Stimulated activated naive CD8-positive, alpha-beta T cell treated with anti-CD3 and anti-CD28 coated beads, Interleukin-15, amount 100 ng/mL, for 72 hours (primary cell): ENCODE data around the gene MAD1L1.

Source experiments
- ATAC-seq: fragments of 150-1000 bp; cut with Tn5 transposase; 2 replicates; pipeline ENCODE4 v1.10.0; 2021; ENCODE audit warnings: mild to moderate bottlenecking, moderate library complexity
- DNase-seq, 2 donors: peaks; one replicate each; pipeline ENCODE4 v3.0.0; 2021 to 2022
- H3K27ac Mint-ChIP-seq, 2 donors: one replicate each; pipeline ENCODE4 v1.8.0; 2022; ENCODE audit warnings: mild to moderate bottlenecking in 2 of 2, mixed read lengths in 2 of 2, moderate library complexity in 2 of 2
- H3K27me3 Mint-ChIP-seq: one replicate; pipeline ENCODE4 v1.8.0; 2022; ENCODE audit warnings: mixed read lengths
- H3K4me1 Mint-ChIP-seq: one replicate; pipeline ENCODE4 v1.8.0; 2022; ENCODE audit warnings: mild to moderate bottlenecking, mixed read lengths
- H3K4me3 Mint-ChIP-seq, 2 donors: one replicate each; pipeline ENCODE4 v1.8.0; 2022; ENCODE audit warnings: mild to moderate bottlenecking in 2 of 2, mixed read lengths in 2 of 2, moderate library complexity in 1 of 2
- H3K9me3 Mint-ChIP-seq, 2 donors: one replicate each; pipeline ENCODE4 v1.8.0; 2022; ENCODE audit warnings: mixed read lengths in 2 of 2

MAD1L1 gene

GRCh38 chr7:2219136-2219535 lies 13.6 kb downstream of the MAD1L1 start:
- Mint-ChIP-seq H3K27ac (no peak overlapping the region), H3K27me3 (no peaks in the 10 kb centered on the region), H3K4me1 (peaks cover 11% of the 10 kb centered on the region), H3K4me3 (no peak overlapping the region), H3K9me3 (no peaks in the 10 kb centered on the region)
- ATAC-seq: no peak
- DNase-seq: no peak

GRCh38 chr7:2218444-2218785 lies 14.3 kb downstream of the MAD1L1 start:
- ATAC-seq: no peak
- Mint-ChIP-seq H3K9me3 (no peaks in the 10 kb centered on the region), H3K27me3 (no peaks in the 10 kb centered on the region), H3K27ac (peak overlapping the region in 1 of 2 donors; percentile 88), H3K4me3 (no peak overlapping the region), H3K4me1 (peaks cover 11% of the 10 kb centered on the region)
- no peak for DNase-seq

GRCh38 chr7:2217716-2218443 lies 14.9 kb downstream of the MAD1L1 start:
- Mint-ChIP-seq H3K4me1 (peaks cover 11% of the 10 kb centered on the region), H3K27me3 (no peaks in the 10 kb centered on the region), H3K27ac (peak overlapping the region; percentile 52 to 88), H3K9me3 (no peaks in the 10 kb centered on the region), H3K4me3 (no peak overlapping the region)
- ATAC-seq (no peak), DNase-seq (no peak)

GRCh38 chr7:2217206-2217605 lies 15.5 kb downstream of the MAD1L1 start:
- no peak for DNase-seq
- peak overlapping the region in 1 of 2 donors; percentile 16 for H3K27ac Mint-ChIP-seq
- no peak overlapping the region for H3K4me3 Mint-ChIP-seq
- peaks cover 11% of the 10 kb centered on the region for H3K4me1 Mint-ChIP-seq
- H3K27me3 Mint-ChIP-seq: no peaks in the 10 kb centered on the region
- no peaks in the 10 kb centered on the region for H3K9me3 Mint-ChIP-seq
- ATAC-seq: no peak

- no peaks in the 10 kb centered on the region for H3K27me3 Mint-ChIP-seq
- H3K4me1 Mint-ChIP-seq: peaks cover 11% of the 10 kb centered on the region
- no peaks in the 10 kb centered on the region for H3K9me3 Mint-ChIP-seq
- H3K4me3 Mint-ChIP-seq: no peak overlapping the region
- no peak for DNase-seq
- no peak overlapping the region for H3K27ac Mint-ChIP-seq
- ATAC-seq: no peak
Measured at GRCh38 chr7:2215851-2216250, 16.9 kb downstream of the MAD1L1 start.

- Mint-ChIP-seq H3K4me3 (no peak overlapping the region), H3K27me3 (no peaks in the 10 kb centered on the region), H3K27ac (no peak overlapping the region), H3K4me1 (peaks cover 17% of the 10 kb centered on the region), H3K9me3 (no peaks in the 10 kb centered on the region)
- ATAC-seq (peak; percentile 72), DNase-seq (peak in 1 of 2 donors; percentile 21)
Measured at GRCh38 chr7:2214636-2215035, 18.1 kb downstream of the MAD1L1 start.

- DNase-seq (no peak), ATAC-seq (no peak)
- H3K27me3 Mint-ChIP-seq: no peaks in the 10 kb centered on the region
- H3K27ac Mint-ChIP-seq: no peak overlapping the region
- H3K4me1 Mint-ChIP-seq: peaks cover 21% of the 10 kb centered on the region
- H3K4me3 Mint-ChIP-seq: no peak overlapping the region
- no peaks in the 10 kb centered on the region for H3K9me3 Mint-ChIP-seq
Measured at GRCh38 chr7:2213551-2214215, 19.1 kb downstream of the MAD1L1 start.

GRCh38 chr7:2212906-2213305 lies 19.8 kb downstream of the MAD1L1 start:
- H3K9me3 Mint-ChIP-seq: no peaks in the 10 kb centered on the region
- ATAC-seq (no peak), DNase-seq (no peak)
- H3K27ac Mint-ChIP-seq: no peak overlapping the region
- H3K4me1 Mint-ChIP-seq: peaks cover 21% of the 10 kb centered on the region
- no peaks in the 10 kb centered on the region for H3K27me3 Mint-ChIP-seq
- H3K4me3 Mint-ChIP-seq: no peak overlapping the region

- H3K27ac Mint-ChIP-seq: no peak overlapping the region
- H3K27me3 Mint-ChIP-seq: no peaks in the 10 kb centered on the region
- peaks cover 21% of the 10 kb centered on the region for H3K4me1 Mint-ChIP-seq
- H3K9me3 Mint-ChIP-seq: no peaks in the 10 kb centered on the region
- DNase-seq: no peak
- ATAC-seq: no peak
- no peak overlapping the region for H3K4me3 Mint-ChIP-seq
Measured at GRCh38 chr7:2211926-2212325, 20.8 kb downstream of the MAD1L1 start.

- H3K4me1 Mint-ChIP-seq: peaks cover 21% of the 10 kb centered on the region
- peak overlapping the region in 1 of 2 donors; percentile 10 for H3K27ac Mint-ChIP-seq
- H3K4me3 Mint-ChIP-seq: no peak overlapping the region
- H3K27me3 Mint-ChIP-seq: no peaks in the 10 kb centered on the region
- DNase-seq (no peak), ATAC-seq (no peak)
- no peaks in the 10 kb centered on the region for H3K9me3 Mint-ChIP-seq
Measured at GRCh38 chr7:2211259-2211880, 21.4 kb downstream of the MAD1L1 start.

GRCh38 chr7:2210551-2211258 lies 22.0 kb downstream of the MAD1L1 start:
- no peak for ATAC-seq
- Mint-ChIP-seq H3K27me3 (no peaks in the 10 kb centered on the region), H3K27ac (peak overlapping the region in 1 of 2 donors; percentile 10), H3K4me1 (peaks cover 16% of the 10 kb centered on the region), H3K4me3 (no peak overlapping the region), H3K9me3 (no peaks in the 10 kb centered on the region)
- no peak for DNase-seq

- ATAC-seq (peak; percentile 51), DNase-seq (no peak)
- no peaks in the 10 kb centered on the region for H3K9me3 Mint-ChIP-seq
- peak overlapping the region; percentile 61 to 84 for H3K27ac Mint-ChIP-seq
- H3K27me3 Mint-ChIP-seq: no peaks in the 10 kb centered on the region
- peaks cover 16% of the 10 kb centered on the region for H3K4me1 Mint-ChIP-seq
- H3K4me3 Mint-ChIP-seq: no peak overlapping the region
Measured at GRCh38 chr7:2209961-2210323, 22.8 kb downstream of the MAD1L1 start.

GRCh38 chr7:2209146-2209960 lies 23.4 kb downstream of the MAD1L1 start:
- H3K4me1 Mint-ChIP-seq: peaks cover 12% of the 10 kb centered on the region
- H3K27ac Mint-ChIP-seq: peak overlapping the region; percentile 23 to 84
- no peak overlapping the region for H3K4me3 Mint-ChIP-seq
- H3K27me3 Mint-ChIP-seq: no peaks in the 10 kb centered on the region
- ATAC-seq: peak; percentile 82
- DNase-seq: peak; percentile 33 to 55
- H3K9me3 Mint-ChIP-seq: no peaks in the 10 kb centered on the region

GRCh38 chr7:2208712-2209111 lies 24.0 kb downstream of the MAD1L1 start:
- peaks cover 9% of the 10 kb centered on the region for H3K4me1 Mint-ChIP-seq
- DNase-seq (no peak), ATAC-seq (no peak)
- H3K9me3 Mint-ChIP-seq: no peaks in the 10 kb centered on the region
- H3K27ac Mint-ChIP-seq: peak overlapping the region in 1 of 2 donors; percentile 68
- H3K4me3 Mint-ChIP-seq: no peak overlapping the region
- H3K27me3 Mint-ChIP-seq: no peaks in the 10 kb centered on the region
